BE2C (cell line): ENCODE data around the gene VWA1.

Experiments used
- DNase-seq: peaks from one replicate; pipeline ENCODE4 v3.0.0-alpha.2; 2020
- H3K27me3 ChIP-seq: fragments of 250-450 bp; sonication (Bioruptor Pico); 2 replicates; pipeline ENCODE4 v1.5.1; 2020; ENCODE audit warnings: mild to moderate bottlenecking
- H3K36me3 ChIP-seq: fragments of 250-450 bp; sonication (Bioruptor Pico); 2 replicates; pipeline ENCODE4 v1.5.1; 2020; ENCODE audit warnings: mild to moderate bottlenecking
- H3K4me1 ChIP-seq: fragments of 250-450 bp; sonication (Bioruptor Pico); 2 replicates; pipeline ENCODE4 v1.5.1; 2020
- H3K4me3 ChIP-seq: 2 replicates; pipeline ENCODE4 v1.5.1; 2011; ENCODE audit warnings: low read depth, low read length
- H3K9me3 ChIP-seq: fragments of 250-450 bp; sonication (Bioruptor Pico); 2 replicates; pipeline ENCODE4 v1.5.1; 2020
- TF ChIP-seq, protein P1 (sequence below): IDR thresholded peaks from 2 replicates; pipeline ENCODE4 v1.5.1; 2012; ENCODE audit warnings: mild to moderate bottlenecking, low read depth, low read length

Gene VWA1

DNA sequence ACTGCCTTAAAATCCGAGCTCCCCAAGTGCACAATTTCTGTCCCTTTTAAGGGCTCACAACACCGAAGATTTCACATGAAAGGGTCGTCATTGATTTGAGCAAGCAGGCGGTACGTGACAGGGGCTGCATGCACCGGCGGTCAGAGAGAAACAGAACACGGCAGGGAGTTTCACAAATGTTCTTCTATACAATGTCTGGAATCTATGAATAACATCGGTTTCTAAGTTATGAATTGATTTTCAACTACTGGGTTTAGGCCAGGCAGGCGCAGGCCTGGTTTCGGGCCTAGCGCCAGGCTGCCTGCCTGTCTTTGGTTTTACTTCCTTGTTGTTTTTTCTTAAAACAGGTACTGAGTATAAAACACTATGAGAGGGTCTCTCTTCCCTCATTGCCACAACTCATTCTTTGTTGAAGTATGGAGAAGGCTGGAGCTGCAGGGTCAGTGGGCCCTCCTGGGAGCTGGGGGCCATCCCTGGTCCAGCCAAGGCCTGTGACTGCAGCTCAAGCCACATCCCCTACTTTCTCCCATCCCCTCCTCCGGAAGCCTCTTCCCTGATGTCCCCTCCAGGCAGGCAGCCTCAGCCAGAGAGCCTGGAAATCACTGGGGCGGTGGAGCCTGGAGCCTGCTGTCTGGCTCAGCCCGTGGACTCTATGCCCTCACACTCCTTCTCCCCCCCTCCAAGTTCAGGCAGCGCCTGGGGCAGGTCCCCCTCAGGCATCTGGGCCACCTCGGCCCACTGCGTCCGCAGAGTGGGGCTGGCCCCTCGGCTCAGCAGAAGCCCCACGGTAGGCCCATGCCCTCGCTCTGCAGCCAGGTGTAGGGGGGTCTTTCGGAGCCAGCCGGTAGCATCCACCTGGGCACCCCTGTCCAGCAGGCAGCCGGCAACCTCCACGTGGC, 16.8 kb upstream of the VWA1 start:
- H3K36me3 ChIP-seq: no peaks in the 10 kb centered on the region
- H3K4me1 ChIP-seq: 0 out of 2 replicates have a peak, but pooled peaks cover 3% of the 10 kb centered on the region
- H3K27me3 ChIP-seq: no peaks in the 10 kb centered on the region
- H3K4me3 ChIP-seq: no peak overlapping the region
- no peaks in the 10 kb centered on the region for H3K9me3 ChIP-seq
- DNase-seq: peak; percentile 24
- TF ChIP-seq, protein P1, sequence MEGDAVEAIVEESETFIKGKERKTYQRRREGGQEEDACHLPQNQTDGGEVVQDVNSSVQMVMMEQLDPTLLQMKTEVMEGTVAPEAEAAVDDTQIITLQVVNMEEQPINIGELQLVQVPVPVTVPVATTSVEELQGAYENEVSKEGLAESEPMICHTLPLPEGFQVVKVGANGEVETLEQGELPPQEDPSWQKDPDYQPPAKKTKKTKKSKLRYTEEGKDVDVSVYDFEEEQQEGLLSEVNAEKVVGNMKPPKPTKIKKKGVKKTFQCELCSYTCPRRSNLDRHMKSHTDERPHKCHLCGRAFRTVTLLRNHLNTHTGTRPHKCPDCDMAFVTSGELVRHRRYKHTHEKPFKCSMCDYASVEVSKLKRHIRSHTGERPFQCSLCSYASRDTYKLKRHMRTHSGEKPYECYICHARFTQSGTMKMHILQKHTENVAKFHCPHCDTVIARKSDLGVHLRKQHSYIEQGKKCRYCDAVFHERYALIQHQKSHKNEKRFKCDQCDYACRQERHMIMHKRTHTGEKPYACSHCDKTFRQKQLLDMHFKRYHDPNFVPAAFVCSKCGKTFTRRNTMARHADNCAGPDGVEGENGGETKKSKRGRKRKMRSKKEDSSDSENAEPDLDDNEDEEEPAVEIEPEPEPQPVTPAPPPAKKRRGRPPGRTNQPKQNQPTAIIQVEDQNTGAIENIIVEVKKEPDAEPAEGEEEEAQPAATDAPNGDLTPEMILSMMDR: no peak

DNA sequence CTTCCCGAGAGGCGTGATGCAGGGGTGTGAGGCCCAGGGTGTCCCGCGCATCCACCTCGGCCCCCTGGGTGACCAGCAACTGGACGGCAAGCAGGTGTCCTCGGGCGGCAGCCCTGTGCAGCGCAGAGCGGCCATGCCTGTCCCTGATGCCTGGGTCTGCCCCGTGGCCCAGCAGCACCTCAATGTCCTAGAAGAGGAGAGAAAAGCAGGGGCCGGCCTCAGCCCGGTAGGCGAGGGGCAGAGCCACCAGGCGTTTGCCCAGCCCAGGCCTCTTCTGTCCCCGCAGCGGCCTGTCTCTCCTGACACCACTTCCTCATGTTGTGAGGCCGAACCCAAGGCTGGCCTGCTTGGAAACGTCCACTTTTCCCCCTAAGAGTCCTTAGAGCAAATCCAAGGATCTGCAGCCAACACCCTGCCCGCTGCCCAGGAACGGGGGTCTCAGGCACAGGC, 16.1 kb upstream of the VWA1 start:
- no peaks in the 10 kb centered on the region for H3K36me3 ChIP-seq
- TF ChIP-seq, protein P1: no peak
- no peak overlapping the region for H3K4me3 ChIP-seq
- no peak for DNase-seq
- no peaks in the 10 kb centered on the region for H3K27me3 ChIP-seq
- no peaks in the 10 kb centered on the region for H3K9me3 ChIP-seq
- 0 out of 2 replicates have a peak, but pooled peaks cover 3% of the 10 kb centered on the region for H3K4me1 ChIP-seq

GRCh38 chr1:1419813-1420653, 15.5 kb upstream of the VWA1 start:
- H3K36me3 ChIP-seq: no peaks in the 10 kb centered on the region
- no peaks in the 10 kb centered on the region for H3K9me3 ChIP-seq
- no peak overlapping the region for H3K4me3 ChIP-seq
- H3K4me1 ChIP-seq: 0 out of 2 replicates have a peak, but pooled peaks cover 3% of the 10 kb centered on the region
- no peak for DNase-seq
- H3K27me3 ChIP-seq: no peaks in the 10 kb centered on the region
- TF ChIP-seq, protein P1: no peak

- DNase-seq: no peak
- no peaks in the 10 kb centered on the region for H3K36me3 ChIP-seq
- TF ChIP-seq, protein P1: no peak
- 0 out of 2 replicates have a peak, but pooled peaks cover 3% of the 10 kb centered on the region for H3K4me1 ChIP-seq
- H3K27me3 ChIP-seq: no peaks in the 10 kb centered on the region
- no peak overlapping the region for H3K4me3 ChIP-seq
- no peaks in the 10 kb centered on the region for H3K9me3 ChIP-seq
Observed at GRCh38 chr1:1420654-1421141, 14.8 kb upstream of the VWA1 start.

- Histone ChIP-seq H3K9me3 (no peaks in the 10 kb centered on the region), H3K36me3 (no peaks in the 10 kb centered on the region), H3K4me3 (no peak within 1 kb of the TSS), H3K27me3 (no peaks in the 10 kb centered on the region), H3K4me1 (0 out of 2 replicates have a peak, but pooled peaks cover 3% of the 10 kb centered on the region)
- TF ChIP-seq, protein P1: no peak
- no peak for DNase-seq
Observed at GRCh38 chr1:1421147-1421906, 14.2 kb upstream of the VWA1 start, which contains the start of gene ANKRD65. Gene ANKRD65 (minus strand): TSS chr1:1421276. CDS start chr1:1421005, 271 bp downstream.
